ENCODE data around the gene CTLA4. TPM values are rescaled to one million over a fixed set of nuclear protein-coding genes. Genes with fewer than 3 reads are reported as not detected.

Gene CTLA4
- total RNA-seq, 4 donors from 2014 or later: 1.2 TPM; not detected in 3

DNA sequence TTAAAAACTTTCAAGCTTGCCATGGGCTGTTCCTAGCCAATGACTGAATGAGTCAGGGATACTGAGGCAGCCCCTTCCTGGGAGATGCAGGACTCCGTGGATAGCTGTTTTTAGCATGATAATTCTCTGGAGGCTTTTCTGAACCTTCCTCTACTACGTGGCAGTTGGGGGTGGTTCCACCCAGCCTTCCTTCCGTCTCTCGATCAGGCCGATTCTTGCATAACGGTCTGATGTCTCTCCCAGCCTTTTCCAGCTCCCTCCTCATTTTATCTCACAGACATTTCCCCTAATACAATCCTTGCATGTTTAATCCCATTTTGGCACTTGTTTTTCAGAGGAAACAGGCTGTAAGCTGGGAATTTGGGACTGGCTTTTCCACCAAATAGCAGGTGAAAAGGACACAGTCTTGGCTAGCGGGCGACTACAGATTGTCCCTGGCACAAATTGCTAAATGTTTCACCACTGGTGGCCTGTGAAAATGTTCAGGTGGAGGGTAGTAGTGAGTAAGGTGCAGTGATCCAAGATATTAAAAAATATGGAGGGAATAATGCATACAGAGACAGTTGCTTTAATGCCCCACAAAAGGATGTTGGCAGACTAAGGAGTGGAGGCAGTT, 21.0 kb upstream of the CTLA4 start:
- no peak for DNase-seq (ENCODE audit: low spot score in 2 of 2)
- Histone ChIP-seq H3K36me3 (no peaks in the 10 kb centered on the region), H3K9me3 (no peaks in the 10 kb centered on the region), H3K27me3 (no peaks in the 10 kb centered on the region), H3K4me1 (no peaks in the 10 kb centered on the region), H3K27ac (no peak overlapping the region), H3K4me3 (no peak overlapping the region)
- 75% methylated on average over 8 of the region's 8 CpGs for WGBS
- TF ChIP-seq POLR2AphosphoS5 (IDR thresholded peaks at IDR 0.05) (no peak), EP300 (IDR thresholded peaks at IDR 0.05) (no peak), POLR2A (IDR thresholded peaks at IDR 0.05) (no peak)
- TF ChIP-seq, protein P1, sequence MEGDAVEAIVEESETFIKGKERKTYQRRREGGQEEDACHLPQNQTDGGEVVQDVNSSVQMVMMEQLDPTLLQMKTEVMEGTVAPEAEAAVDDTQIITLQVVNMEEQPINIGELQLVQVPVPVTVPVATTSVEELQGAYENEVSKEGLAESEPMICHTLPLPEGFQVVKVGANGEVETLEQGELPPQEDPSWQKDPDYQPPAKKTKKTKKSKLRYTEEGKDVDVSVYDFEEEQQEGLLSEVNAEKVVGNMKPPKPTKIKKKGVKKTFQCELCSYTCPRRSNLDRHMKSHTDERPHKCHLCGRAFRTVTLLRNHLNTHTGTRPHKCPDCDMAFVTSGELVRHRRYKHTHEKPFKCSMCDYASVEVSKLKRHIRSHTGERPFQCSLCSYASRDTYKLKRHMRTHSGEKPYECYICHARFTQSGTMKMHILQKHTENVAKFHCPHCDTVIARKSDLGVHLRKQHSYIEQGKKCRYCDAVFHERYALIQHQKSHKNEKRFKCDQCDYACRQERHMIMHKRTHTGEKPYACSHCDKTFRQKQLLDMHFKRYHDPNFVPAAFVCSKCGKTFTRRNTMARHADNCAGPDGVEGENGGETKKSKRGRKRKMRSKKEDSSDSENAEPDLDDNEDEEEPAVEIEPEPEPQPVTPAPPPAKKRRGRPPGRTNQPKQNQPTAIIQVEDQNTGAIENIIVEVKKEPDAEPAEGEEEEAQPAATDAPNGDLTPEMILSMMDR (IDR thresholded peaks at IDR 0.05): no peak

DNA sequence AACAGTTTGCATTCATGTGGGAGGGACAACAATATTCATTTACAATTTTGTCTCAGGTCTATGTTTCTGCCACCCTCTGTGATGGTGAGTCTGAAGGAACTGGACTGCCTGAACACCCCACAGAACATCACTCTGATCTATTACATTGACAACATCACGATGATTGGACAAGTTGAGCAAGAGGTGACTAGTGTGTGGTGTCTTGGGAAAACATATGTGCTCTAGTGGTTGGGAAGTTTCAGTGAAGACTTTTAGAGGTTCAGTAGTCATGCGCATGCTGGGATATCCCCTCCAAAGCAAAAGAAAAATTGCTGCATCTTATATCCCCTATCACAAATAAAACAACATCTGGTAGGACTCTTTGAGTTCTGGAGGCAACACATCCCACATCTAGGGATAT, 18.6 kb upstream of the CTLA4 start:
- no peaks in the 10 kb centered on the region for H3K27me3 ChIP-seq
- H3K4me1 ChIP-seq: no peaks in the 10 kb centered on the region
- no peak overlapping the region for H3K4me3 ChIP-seq
- no peak for DNase-seq (ENCODE audit: low spot score in 2 of 2)
- TF ChIP-seq EP300 (IDR thresholded peaks at IDR 0.05) (no peak), POLR2AphosphoS5 (IDR thresholded peaks at IDR 0.05) (no peak), POLR2A (IDR thresholded peaks at IDR 0.05) (no peak)
- TF ChIP-seq, protein P1 (IDR thresholded peaks at IDR 0.05): no peak
- WGBS: 81% methylated on average over 2 of the region's 2 CpGs
- H3K27ac ChIP-seq: no peak overlapping the region
- no peaks in the 10 kb centered on the region for H3K9me3 ChIP-seq
- H3K36me3 ChIP-seq: no peaks in the 10 kb centered on the region

DNA sequence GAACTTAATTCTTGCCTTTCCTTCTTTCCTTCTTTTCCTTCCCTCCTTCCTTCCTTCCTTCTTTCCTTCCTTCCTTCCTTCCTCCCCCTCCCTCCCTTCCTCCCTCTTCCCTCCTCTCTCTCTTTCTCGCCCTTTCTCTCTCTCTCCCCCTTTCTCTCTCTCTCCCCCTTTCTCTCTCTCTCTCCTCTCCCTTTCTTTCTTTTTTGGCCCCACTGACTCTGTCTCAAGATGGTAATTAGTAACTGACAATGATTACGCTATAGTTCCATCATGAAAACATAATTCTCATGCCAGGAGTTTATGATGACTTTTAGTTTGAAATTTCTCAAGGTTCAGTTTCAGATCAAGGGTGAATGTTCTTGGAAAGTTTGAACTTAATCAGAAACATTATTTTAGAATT, 14.8 kb upstream of the CTLA4 start:
- no peaks in the 10 kb centered on the region for H3K9me3 ChIP-seq
- TF ChIP-seq POLR2AphosphoS5 (IDR thresholded peaks at IDR 0.05): no peak
- no peak for TF ChIP-seq POLR2A (IDR thresholded peaks at IDR 0.05)
- TF ChIP-seq, protein P1 (IDR thresholded peaks at IDR 0.05): no peak
- H3K27ac ChIP-seq: no peak overlapping the region
- DNase-seq (ENCODE audit: low spot score in 2 of 2): no peak
- WGBS: 65% methylated on average over 2 of the region's 2 CpGs
- H3K36me3 ChIP-seq: no peaks in the 10 kb centered on the region
- no peak overlapping the region for H3K4me3 ChIP-seq
- H3K4me1 ChIP-seq: no peaks in the 10 kb centered on the region
- H3K27me3 ChIP-seq: no peaks in the 10 kb centered on the region

DNA sequence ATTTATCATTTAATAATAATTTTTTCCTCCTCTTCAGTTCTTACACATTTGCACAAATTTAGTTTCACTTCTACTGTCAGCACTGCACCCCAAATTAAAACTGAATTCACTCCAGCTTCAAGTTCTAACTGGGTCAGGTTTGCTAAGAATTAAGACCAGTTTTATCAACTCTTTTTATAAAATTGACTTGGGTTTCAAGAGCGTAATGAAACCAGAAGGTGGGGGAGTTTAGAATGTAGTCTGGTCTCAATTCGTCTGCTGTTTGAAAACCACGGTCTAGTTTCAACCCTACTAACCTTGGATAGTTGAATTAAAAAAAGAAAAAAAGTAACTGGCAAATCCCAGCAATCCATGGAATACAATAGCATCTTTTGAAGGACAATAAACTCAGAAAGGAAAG, 14.3 kb upstream of the CTLA4 start:
- TF ChIP-seq POLR2AphosphoS5 (IDR thresholded peaks at IDR 0.05) (no peak), POLR2A (IDR thresholded peaks at IDR 0.05) (no peak), EP300 (IDR thresholded peaks at IDR 0.05) (no peak)
- TF ChIP-seq, protein P1 (IDR thresholded peaks at IDR 0.05): no peak
- Histone ChIP-seq H3K27me3 (no peaks in the 10 kb centered on the region), H3K9me3 (no peaks in the 10 kb centered on the region), H3K4me1 (no peaks in the 10 kb centered on the region), H3K27ac (no peak overlapping the region), H3K36me3 (no peaks in the 10 kb centered on the region), H3K4me3 (no peak overlapping the region)
- WGBS: 55% methylated on average over 3 of the region's 3 CpGs
- DNase-seq (ENCODE audit: low spot score in 2 of 2): no peak

DNA sequence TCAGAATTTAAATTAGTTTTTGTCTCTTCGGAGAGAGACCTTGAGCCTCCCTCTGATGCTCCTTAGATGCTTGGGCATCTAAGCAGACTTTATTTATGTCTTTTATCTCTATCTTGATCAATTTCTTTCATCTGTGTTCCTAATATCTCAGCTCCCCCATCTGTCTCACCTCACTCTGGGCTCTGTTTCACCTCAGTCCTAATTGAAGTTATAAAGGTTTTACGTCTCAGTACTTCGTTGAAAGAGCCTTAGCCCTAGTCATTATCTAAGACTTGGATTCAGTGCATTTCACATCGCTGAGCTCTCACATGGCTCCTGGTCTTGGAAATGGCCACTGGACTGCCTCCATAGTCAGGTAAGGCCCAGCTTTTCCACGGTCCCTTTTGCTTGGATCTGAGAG, 13.8 kb upstream of the CTLA4 start:
- WGBS: 82% methylated on average over 5 of the region's 5 CpGs
- DNase-seq (ENCODE audit: low spot score in 2 of 2): no peak
- H3K9me3 ChIP-seq: no peaks in the 10 kb centered on the region
- no peaks in the 10 kb centered on the region for H3K36me3 ChIP-seq
- H3K27ac ChIP-seq: no peak overlapping the region
- H3K27me3 ChIP-seq: no peaks in the 10 kb centered on the region
- H3K4me3 ChIP-seq: no peak overlapping the region
- TF ChIP-seq EP300 (IDR thresholded peaks at IDR 0.05) (no peak), POLR2A (IDR thresholded peaks at IDR 0.05) (no peak), POLR2AphosphoS5 (IDR thresholded peaks at IDR 0.05) (no peak)
- TF ChIP-seq, protein P1 (IDR thresholded peaks at IDR 0.05): no peak
- H3K4me1 ChIP-seq: no peaks in the 10 kb centered on the region

Measured in suprapubic skin (tissue), 4 donors.